Activated T-helper 1 cell treated with anti-CD3 and anti-CD28 coated beads, Interleukin-2, amount 50 U/mL, for 16 hours (primary cell): ENCODE data around the gene LRRC18.

ENCODE experiments used
- DNase-seq, 2 donors: peaks; one replicate each; pipeline ENCODE4 v3.0.0-alpha.2; 2020; ENCODE audit warnings: low read depth in 1 of 2, low spot score in 1 of 2

LRRC18 gene

DNA sequence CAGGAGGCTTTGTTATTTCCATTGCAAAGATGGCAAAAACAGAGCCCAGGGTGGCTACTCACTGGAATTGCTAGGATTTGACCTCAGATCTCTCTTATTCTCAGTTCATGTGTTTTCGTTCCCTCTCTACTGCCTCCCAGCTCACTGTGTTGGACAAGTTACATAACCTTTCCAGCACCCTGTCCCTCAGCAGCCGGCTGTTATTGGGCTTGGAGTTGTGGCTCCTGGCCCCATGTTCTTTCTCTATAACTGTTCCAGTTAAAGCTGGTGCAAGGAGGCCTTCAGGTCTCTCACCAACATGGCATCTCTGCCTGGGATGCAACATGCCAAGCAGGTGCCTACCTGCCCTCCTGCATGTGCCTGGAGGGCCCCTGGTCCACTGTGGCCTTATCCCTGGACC is 56.8 kb downstream of the LRRC18 start:
- no peak for DNase-seq

DNA sequence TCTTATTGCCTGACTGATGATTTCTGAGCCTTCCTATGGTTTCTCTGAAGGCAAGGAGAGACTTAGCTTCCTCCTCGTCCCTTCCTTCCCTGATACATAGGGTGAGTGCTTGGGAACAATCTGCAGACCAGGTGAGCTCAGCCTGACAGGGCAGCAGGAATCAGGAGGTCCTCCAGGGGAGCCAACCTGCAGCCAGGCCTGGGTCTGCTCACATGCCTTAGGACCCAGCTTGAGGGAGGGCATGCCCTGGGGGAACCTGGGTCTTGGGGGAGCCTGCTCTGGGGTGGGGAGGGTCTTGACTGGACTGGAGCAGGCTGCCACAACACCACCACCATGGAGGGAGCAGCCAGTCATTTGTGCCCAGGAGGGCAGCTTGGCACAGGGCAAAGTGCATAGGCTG is 57.7 kb downstream of the LRRC18 start:
- no peak for DNase-seq

- DNase-seq: no peak
Observed at GRCh38 chr10:48880016-48880705, 59.5 kb downstream of the LRRC18 start.

DNA sequence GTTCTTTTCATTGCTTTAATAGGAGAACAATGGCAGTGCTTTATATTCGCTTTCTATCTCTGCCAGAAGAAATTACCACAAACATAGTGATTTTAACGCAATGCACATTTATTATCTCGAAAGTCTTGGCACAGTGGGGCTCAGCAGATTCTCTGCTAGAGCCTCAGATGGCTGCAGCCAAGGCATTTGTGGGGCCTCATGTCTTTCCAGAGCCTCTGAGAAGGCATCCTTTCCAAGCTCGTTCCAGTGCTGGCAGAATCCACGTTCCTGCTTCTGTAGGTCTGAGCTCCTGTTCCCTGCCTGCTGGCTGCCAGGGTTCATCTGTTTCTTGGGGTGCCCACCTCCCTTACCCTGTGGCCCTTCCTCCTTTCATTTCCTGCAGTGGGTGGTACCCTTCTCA is 60.2 kb downstream of the LRRC18 start:
- no peak for DNase-seq

DNA sequence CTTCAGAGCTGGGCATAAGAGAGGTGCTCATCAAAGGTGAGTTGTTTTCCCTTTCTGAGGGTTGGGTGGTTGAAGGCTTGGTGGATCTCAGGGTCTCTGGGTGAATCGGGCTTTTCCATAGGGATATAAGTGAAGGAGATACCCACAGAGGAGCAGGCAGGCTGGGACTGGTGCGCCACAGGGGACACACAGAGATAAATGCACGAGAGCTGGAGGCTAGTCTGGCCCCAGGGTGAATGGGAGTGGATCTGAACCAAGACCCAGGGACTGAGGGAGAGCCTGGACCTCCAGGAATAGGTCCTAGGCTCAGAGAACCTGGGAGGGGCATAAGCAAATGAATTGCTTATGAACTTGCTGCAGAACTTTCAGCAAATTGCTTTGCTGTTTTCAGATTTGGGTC is 61.5 kb downstream of the LRRC18 start:
- no peak for DNase-seq

- DNase-seq: no peak
Observed at GRCh38 chr10:48872234-48872633, 67.4 kb downstream of the LRRC18 start.
